Adrenal gland (tissue), 5 donors: ENCODE measurements around the gene CFAP99.

Experiments
- POLR2A ChIP-seq, 2 donors: fragments of 450-650 bp; IDR thresholded peaks; one replicate each; pipeline ENCODE4 v1.6.1; 2017; ENCODE audit warnings: antibody characterized with exemption in 2 of 2, mild to moderate bottlenecking in 2 of 2, moderate library complexity in 1 of 2
- TF ChIP-seq, protein P1 (sequence below), 6 experiments: fragments of 450-650 bp in 4 of 6; fragments of 200-600 bp in 2 of 6; sonication (generic) in 1 of 6; IDR thresholded peaks; 1 replicate in 5 of 6; 2 replicates in 1 of 6; pipeline versions ENCODE4 v1.5.1 to v1.8.0; 2016 to 2021; ENCODE audit warnings: antibody characterized with exemption in 6 of 6, mild to moderate bottlenecking in 2 of 6, moderate library complexity in 1 of 6
- donor health status: DM: no; HTN: no; CAD: no.

DNA sequence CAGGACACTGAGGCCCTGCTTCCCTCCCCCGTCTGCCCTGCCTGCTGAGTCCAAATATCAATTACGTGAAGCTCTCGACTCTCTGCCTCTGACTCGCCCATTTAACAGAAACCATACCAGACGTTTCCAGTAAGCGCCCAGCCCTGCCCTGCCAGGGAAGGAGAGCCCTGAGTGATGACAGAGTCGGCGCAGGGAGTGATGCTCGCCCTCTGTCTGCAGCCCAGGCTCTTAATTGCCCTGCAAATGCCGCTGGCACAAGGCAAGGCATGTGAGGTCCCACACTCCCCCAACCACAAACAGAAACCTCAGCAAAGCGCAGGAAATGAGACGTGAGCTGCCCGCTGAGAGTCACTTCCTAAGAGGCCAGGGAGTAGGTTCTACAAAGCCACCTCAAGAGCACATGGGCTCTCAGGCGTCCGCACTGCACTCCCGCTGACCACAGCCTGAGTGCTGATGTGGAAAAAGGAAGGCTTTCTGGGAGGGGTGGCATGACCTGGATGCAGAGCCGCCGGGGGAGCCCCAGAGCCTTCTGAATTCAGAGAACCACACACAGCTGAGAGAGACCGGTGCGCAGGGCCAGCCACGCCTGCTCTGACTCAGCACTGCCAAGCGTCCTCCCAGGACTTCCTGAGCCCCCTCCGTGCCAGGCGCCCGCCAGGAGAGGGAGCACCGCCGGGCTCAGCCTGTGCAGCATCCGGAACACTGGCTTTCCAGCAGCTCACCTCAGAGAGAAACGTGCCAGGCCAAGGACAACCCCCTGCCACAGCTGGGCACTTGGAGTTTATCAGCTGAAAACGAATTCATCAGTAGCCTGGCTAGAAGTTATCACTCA, 5.7 kb upstream of the CFAP99 start:
- TF ChIP-seq POLR2A (IDR thresholded peaks at IDR 0.05): peak; percentile 28 to 67
- TF ChIP-seq, protein P1, sequence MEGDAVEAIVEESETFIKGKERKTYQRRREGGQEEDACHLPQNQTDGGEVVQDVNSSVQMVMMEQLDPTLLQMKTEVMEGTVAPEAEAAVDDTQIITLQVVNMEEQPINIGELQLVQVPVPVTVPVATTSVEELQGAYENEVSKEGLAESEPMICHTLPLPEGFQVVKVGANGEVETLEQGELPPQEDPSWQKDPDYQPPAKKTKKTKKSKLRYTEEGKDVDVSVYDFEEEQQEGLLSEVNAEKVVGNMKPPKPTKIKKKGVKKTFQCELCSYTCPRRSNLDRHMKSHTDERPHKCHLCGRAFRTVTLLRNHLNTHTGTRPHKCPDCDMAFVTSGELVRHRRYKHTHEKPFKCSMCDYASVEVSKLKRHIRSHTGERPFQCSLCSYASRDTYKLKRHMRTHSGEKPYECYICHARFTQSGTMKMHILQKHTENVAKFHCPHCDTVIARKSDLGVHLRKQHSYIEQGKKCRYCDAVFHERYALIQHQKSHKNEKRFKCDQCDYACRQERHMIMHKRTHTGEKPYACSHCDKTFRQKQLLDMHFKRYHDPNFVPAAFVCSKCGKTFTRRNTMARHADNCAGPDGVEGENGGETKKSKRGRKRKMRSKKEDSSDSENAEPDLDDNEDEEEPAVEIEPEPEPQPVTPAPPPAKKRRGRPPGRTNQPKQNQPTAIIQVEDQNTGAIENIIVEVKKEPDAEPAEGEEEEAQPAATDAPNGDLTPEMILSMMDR (IDR thresholded peaks at IDR 0.05): peak; percentile 22 to 59 (median 48)
